H9 (cell line): Measurements from ENCODE around the gene ASIC3. TPM values are rescaled to one million over a fixed set of nuclear protein-coding genes. Genes with fewer than 3 reads are reported as not detected.

Experiments used
- DNase-seq: peaks from one replicate; pipeline ENCODE4 v3.0.0-alpha.2; 2017
- H2AFZ ChIP-seq: one replicate; pipeline ENCODE4 v1.6.1; 2013; ENCODE audit warnings: mild to moderate bottlenecking, low read length, control low read depth, moderate library complexity
- H2AK5ac ChIP-seq: 2 replicates; pipeline ENCODE4 v1.6.1; 2013; ENCODE audit warnings: low read length, control low read depth, mixed read lengths; ENCODE audit not compliant: insufficient read length
- H2BK120ac ChIP-seq: one replicate; pipeline ENCODE4 v1.6.1; 2013; ENCODE audit warnings: low read depth, mild to moderate bottlenecking, low read length, control low read depth, inconsistent platforms; ENCODE audit not compliant: poor library complexity, severe bottlenecking
- H2BK12ac ChIP-seq: 2 replicates; pipeline ENCODE4 v1.6.1; 2013; ENCODE audit warnings: low read length, control low read depth, mixed read lengths, low read depth; ENCODE audit not compliant: insufficient read length
- H2BK15ac ChIP-seq: 2 replicates; pipeline ENCODE4 v1.6.1; 2013; ENCODE audit warnings: low read depth, low read length, control low read depth
- H2BK20ac ChIP-seq: one replicate; pipeline ENCODE4 v1.6.1; 2013; ENCODE audit warnings: low read depth, mild to moderate bottlenecking, low read length, control low read depth, inconsistent platforms; ENCODE audit not compliant: poor library complexity, severe bottlenecking
- H2BK5ac ChIP-seq: 2 replicates; pipeline ENCODE4 v1.6.1; 2013; ENCODE audit warnings: low read length, control low read depth, mixed read lengths; ENCODE audit not compliant: insufficient read length
- H3K14ac ChIP-seq: 2 replicates; pipeline ENCODE4 v1.6.1; 2013; ENCODE audit warnings: low read length, control low read depth; ENCODE audit not compliant: insufficient read depth
- H3K18ac ChIP-seq: 2 replicates; pipeline ENCODE4 v1.6.1; 2013; ENCODE audit warnings: low read depth, mild to moderate bottlenecking, mixed read lengths, low read length, control low read depth; ENCODE audit not compliant: insufficient read length
- H3K23ac ChIP-seq: 2 replicates; pipeline ENCODE4 v1.6.1; 2013; ENCODE audit warnings: low read length, control low read depth, mixed read lengths, low read depth; ENCODE audit not compliant: insufficient read length
- H3K23me2 ChIP-seq: 2 replicates; pipeline ENCODE4 v1.6.1; 2013; ENCODE audit warnings: low read depth, mild to moderate bottlenecking, mixed read lengths, low read length, control low read depth; ENCODE audit not compliant: insufficient read length, poor library complexity, severe bottlenecking
- H3K27ac ChIP-seq: 2 replicates; pipeline ENCODE4 v1.5.1; 2013; ENCODE audit warnings: low read length, control low read depth, mixed read lengths, low read depth; ENCODE audit not compliant: insufficient read length
- H3K27me3 ChIP-seq: 2 replicates; pipeline ENCODE4 v1.6.1; 2013; ENCODE audit warnings: low read length, control low read depth, inconsistent platforms; ENCODE audit not compliant: insufficient read depth
- H3K4ac ChIP-seq: 2 replicates; pipeline ENCODE4 v1.6.1; 2013; ENCODE audit warnings: low read depth, mild to moderate bottlenecking, control low read depth, inconsistent platforms, low read length, moderate library complexity
- H3K4me1 ChIP-seq: 2 replicates; pipeline ENCODE4 v1.6.1; 2013; ENCODE audit warnings: low read length, control low read depth, inconsistent platforms; ENCODE audit not compliant: insufficient read depth
- H3K4me2 ChIP-seq: 2 replicates; pipeline ENCODE4 v1.6.1; 2013; ENCODE audit warnings: low read length, control low read depth, mixed read lengths; ENCODE audit not compliant: insufficient read length, insufficient read depth
- H3K56ac ChIP-seq: 2 replicates; pipeline ENCODE4 v1.6.1; 2013; ENCODE audit warnings: low read depth, mild to moderate bottlenecking, mixed read lengths, low read length, control low read depth; ENCODE audit not compliant: insufficient read length
- H3K79me1 ChIP-seq: 2 replicates; pipeline ENCODE4 v1.6.1; 2013; ENCODE audit warnings: low read depth, mild to moderate bottlenecking, moderate library complexity, low read length, control low read depth, inconsistent platforms; ENCODE audit not compliant: insufficient read depth, poor library complexity, severe bottlenecking
- H3K79me2 ChIP-seq: 2 replicates; pipeline ENCODE4 v1.6.1; 2013; ENCODE audit warnings: low read length, control low read depth, inconsistent platforms; ENCODE audit not compliant: insufficient read depth
- H3K9ac ChIP-seq: 2 replicates; pipeline ENCODE4 v1.6.1; 2013; ENCODE audit warnings: low read length, control low read depth, mixed read lengths; ENCODE audit not compliant: insufficient read length; ENCODE audit errors: extremely low read depth
- H3K9me3 ChIP-seq: one replicate; pipeline ENCODE4 v1.6.1; 2013; ENCODE audit warnings: low read depth, low read length, inconsistent platforms; ENCODE audit not compliant: control insufficient read depth
- H3T11ph ChIP-seq: one replicate; pipeline ENCODE4 v1.6.1; 2013; ENCODE audit warnings: mild to moderate bottlenecking, low read length, control low read depth, inconsistent platforms
- H4K20me1 ChIP-seq: one replicate; pipeline ENCODE4 v1.6.1; 2013; ENCODE audit not compliant: control insufficient read depth, insufficient read length, insufficient read depth
- H4K5ac ChIP-seq: 2 replicates; pipeline ENCODE4 v1.6.1; 2013; ENCODE audit warnings: low read depth, mild to moderate bottlenecking, mixed read lengths, low read length, control low read depth; ENCODE audit not compliant: insufficient read length
- H4K8ac ChIP-seq: replicated peaks from 2 replicates; pipeline ENCODE4 v1.6.1; 2013; ENCODE audit warnings: low read length, control low read depth, mixed read lengths, low read depth; ENCODE audit not compliant: insufficient read length
- H4K91ac ChIP-seq: 2 replicates; pipeline ENCODE4 v1.6.1; 2013; ENCODE audit warnings: low read depth, mild to moderate bottlenecking, moderate library complexity, mixed read lengths, low read length, control low read depth; ENCODE audit not compliant: insufficient read length
- H3K27ac Mint-ChIP-seq, 3 experiments: 2 replicates in 2 of 3; 3 replicates in 1 of 3; pipeline ENCODE4 v1.8.0; 2020 to 2021; ENCODE audit warnings: mixed read lengths in 3 of 3, mild to moderate bottlenecking in 1 of 3, moderate library complexity in 1 of 3
- H3K27me3 Mint-ChIP-seq: 2 replicates; pipeline ENCODE4 v1.8.0; 2021; ENCODE audit warnings: low read depth, mild to moderate bottlenecking, moderate library complexity, mixed read lengths
- H3K36me3 Mint-ChIP-seq, 3 experiments: 2 replicates in 2 of 3; 3 replicates in 1 of 3; pipeline ENCODE4 v1.8.0; 2020 to 2021; ENCODE audit warnings: low read depth in 3 of 3, mixed read lengths in 3 of 3; ENCODE audit not compliant: insufficient read depth in 1 of 3
- H3K4me1 Mint-ChIP-seq, 2 experiments: 2 replicates each; pipeline ENCODE4 v1.8.0; 2020; ENCODE audit warnings: mixed read lengths in 2 of 2
- H3K4me3 Mint-ChIP-seq, 2 experiments: 2 replicates in 1 of 2; 3 replicates in 1 of 2; pipeline ENCODE4 v1.8.0; 2020 to 2021; ENCODE audit warnings: mild to moderate bottlenecking in 2 of 2, mixed read lengths in 2 of 2, moderate library complexity in 1 of 2
- H3K9me3 Mint-ChIP-seq, 2 experiments: 2 replicates in 1 of 2; 3 replicates in 1 of 2; pipeline ENCODE4 v1.8.0; 2020; ENCODE audit warnings: mild to moderate bottlenecking in 2 of 2, mixed read lengths in 2 of 2, moderate library complexity in 1 of 2
- CTCF ChIP-seq: fragments of 200-600 bp; sonication (generic); conservative IDR thresholded peaks from 3 replicates; pipeline ENCODE4 v1.8.0; 2021; ENCODE audit warnings: antibody characterized with exemption, mild to moderate bottlenecking
- WGBS: extraction: QIAGEN DNeasy Blood & Tissue Kit; methylation state at CpG from one replicate; pipeline ENCODE4 v1.1.7; 2013; ENCODE audit warnings: missing lambda C conversion rate, low lambda C conversion rate, mixed read lengths; ENCODE audit not compliant: insufficient read length; ENCODE audit errors: extremely low coverage; 5-methylcytosine and 5-hydroxymethylcytosine counted together
- total RNA-seq: library from RNA; stranded (reverse); gene quantifications from 2 replicates; pipeline ENCODE4 v1.2.1, GENCODE V29; 2021

The ASIC3 gene
- total RNA-seq, 1 experiment from 2014 or later = 1.7 TPM

DNA sequence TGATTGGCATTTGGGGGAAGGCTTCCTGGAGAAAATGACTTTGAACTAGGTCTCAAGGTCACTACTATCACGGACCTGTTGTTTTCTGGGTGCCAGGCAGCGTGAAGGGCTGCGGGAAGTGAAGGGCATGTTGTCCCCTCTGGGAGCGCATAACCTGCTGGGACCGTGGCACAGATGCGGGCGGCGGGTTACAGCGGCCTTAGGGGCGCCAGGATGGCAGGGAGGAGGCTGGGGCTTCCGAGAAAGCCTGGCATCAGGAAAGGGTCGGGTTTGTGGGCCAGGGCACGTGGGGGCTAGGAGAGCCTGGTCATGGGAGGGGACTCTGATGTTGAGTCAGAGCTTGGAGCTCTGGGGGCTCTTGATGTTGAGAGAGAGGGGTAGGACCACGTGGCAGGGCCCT is 17.2 kb downstream of the ASIC3 start:
- no peak overlapping the region for H2BK20ac ChIP-seq
- H3K4me2 ChIP-seq = no peak overlapping the region
- no peak overlapping the region for H2AFZ ChIP-seq
- H3K56ac ChIP-seq = no peak overlapping the region
- H3T11ph ChIP-seq = no peak overlapping the region
- no peak overlapping the region for H3K14ac ChIP-seq
- no peaks in the 10 kb centered on the region for H3K79me1 ChIP-seq
- no peak overlapping the region for H3K9ac ChIP-seq
- peaks cover 14% of the 10 kb centered on the region for H3K23me2 ChIP-seq
- H3K18ac ChIP-seq = no peak overlapping the region
- no peak overlapping the region for H2BK12ac ChIP-seq
- no CpG with 5 or more reads among the region's 14 CpGs for WGBS
- peaks cover 28 to 33% of the 10 kb centered on the region in 2 experiments for H3K4me1 Mint-ChIP-seq
- H4K5ac ChIP-seq = no peak overlapping the region
- H3K9me3 Mint-ChIP-seq = no peaks in the 10 kb centered on the region; a peak in 2 of 5 replicates
- H4K91ac ChIP-seq = no peak overlapping the region
- H3K27ac ChIP-seq = no peak overlapping the region
- H3K27ac Mint-ChIP-seq = peak overlapping the region in 2 of 3 experiments; percentile 46 to 70; a peak in 1 of 7 replicates
- H4K20me1 ChIP-seq = no peaks in the 10 kb centered on the region
- no peaks in the 10 kb centered on the region for H3K9me3 ChIP-seq
- no peak for DNase-seq
- no peak overlapping the region for H2BK120ac ChIP-seq
- TF ChIP-seq CTCF = no peak
- H3K79me2 ChIP-seq = no peaks in the 10 kb centered on the region
- H2AK5ac ChIP-seq = no peak overlapping the region
- no peak overlapping the region for H2BK15ac ChIP-seq
- no peak overlapping the region; a peak in 1 of 5 replicates for H3K4me3 Mint-ChIP-seq
- H3K23ac ChIP-seq = no peak overlapping the region
- H3K36me3 Mint-ChIP-seq = peaks cover 31 to 55% (median 50%) of the 10 kb centered on the region in 3 experiments; a peak in 6 of 7 replicates
- no peak overlapping the region for H3K4ac ChIP-seq
- H3K27me3 ChIP-seq = no peaks in the 10 kb centered on the region
- peaks cover 4% of the 10 kb centered on the region; the same call in 1 of the 2 replicates for H3K4me1 ChIP-seq
- no peak overlapping the region for H2BK5ac ChIP-seq
- H4K8ac ChIP-seq = no peak overlapping the region
- no peaks in the 10 kb centered on the region for H3K27me3 Mint-ChIP-seq
